AG09319 (cell line): Measurements from ENCODE around the gene ARHGAP33.

Source experiments
- DNase-seq: peaks from one replicate; pipeline ENCODE4 v3.0.0-alpha.2; 2010; ENCODE audit warnings: low read depth; ENCODE audit errors: extremely low read depth
- TF ChIP-seq, protein P1 (sequence below): IDR thresholded peaks from 2 replicates; pipeline ENCODE4 v1.5.1; 2011; ENCODE audit warnings: low read depth, mild to moderate bottlenecking, inconsistent platforms, low read length, moderate library complexity

The ARHGAP33 gene

DNA sequence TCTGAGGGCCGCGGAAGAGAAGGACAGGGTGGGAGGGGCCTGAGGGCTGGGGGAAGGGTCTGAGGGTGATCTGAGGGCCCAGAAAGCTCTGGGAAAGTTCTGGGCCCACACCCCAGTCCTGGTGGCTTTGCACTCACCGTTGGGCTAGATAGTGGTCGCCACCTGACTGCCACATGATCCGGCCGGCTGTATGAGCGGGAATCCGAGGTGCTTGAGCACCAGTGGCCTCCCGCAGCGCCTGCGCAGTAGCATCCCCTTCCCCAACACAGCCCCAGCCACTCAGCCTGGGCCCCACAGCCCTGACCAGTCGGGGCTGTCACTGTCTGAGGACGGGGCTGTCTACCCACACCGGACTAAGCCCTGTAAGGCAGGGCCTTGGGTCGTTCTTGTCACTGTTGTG, 22.3 kb downstream of the ARHGAP33 start:
- TF ChIP-seq, protein P1, sequence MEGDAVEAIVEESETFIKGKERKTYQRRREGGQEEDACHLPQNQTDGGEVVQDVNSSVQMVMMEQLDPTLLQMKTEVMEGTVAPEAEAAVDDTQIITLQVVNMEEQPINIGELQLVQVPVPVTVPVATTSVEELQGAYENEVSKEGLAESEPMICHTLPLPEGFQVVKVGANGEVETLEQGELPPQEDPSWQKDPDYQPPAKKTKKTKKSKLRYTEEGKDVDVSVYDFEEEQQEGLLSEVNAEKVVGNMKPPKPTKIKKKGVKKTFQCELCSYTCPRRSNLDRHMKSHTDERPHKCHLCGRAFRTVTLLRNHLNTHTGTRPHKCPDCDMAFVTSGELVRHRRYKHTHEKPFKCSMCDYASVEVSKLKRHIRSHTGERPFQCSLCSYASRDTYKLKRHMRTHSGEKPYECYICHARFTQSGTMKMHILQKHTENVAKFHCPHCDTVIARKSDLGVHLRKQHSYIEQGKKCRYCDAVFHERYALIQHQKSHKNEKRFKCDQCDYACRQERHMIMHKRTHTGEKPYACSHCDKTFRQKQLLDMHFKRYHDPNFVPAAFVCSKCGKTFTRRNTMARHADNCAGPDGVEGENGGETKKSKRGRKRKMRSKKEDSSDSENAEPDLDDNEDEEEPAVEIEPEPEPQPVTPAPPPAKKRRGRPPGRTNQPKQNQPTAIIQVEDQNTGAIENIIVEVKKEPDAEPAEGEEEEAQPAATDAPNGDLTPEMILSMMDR = no peak
- DNase-seq = no peak

DNA sequence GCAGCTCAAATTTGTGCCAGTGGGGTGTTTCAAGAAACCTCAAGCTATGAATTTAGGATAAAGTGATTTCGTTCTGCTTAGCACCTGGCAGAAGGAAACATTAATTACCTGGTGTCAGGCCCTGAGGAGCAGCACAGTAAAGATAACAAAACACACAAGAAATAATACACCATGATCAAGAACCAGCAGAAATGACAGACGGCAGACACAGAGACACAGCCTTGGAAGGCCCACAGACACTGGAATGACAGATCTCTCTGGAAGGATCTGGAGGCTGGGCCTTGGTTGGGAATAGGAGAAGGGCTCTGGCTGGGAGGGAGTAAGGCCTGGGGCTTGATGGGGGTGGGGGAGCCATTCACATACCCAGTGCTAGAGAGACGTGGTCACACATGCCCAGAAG, 26.5 kb downstream of the ARHGAP33 start:
- DNase-seq = no peak
- TF ChIP-seq, protein P1 = no peak

DNA sequence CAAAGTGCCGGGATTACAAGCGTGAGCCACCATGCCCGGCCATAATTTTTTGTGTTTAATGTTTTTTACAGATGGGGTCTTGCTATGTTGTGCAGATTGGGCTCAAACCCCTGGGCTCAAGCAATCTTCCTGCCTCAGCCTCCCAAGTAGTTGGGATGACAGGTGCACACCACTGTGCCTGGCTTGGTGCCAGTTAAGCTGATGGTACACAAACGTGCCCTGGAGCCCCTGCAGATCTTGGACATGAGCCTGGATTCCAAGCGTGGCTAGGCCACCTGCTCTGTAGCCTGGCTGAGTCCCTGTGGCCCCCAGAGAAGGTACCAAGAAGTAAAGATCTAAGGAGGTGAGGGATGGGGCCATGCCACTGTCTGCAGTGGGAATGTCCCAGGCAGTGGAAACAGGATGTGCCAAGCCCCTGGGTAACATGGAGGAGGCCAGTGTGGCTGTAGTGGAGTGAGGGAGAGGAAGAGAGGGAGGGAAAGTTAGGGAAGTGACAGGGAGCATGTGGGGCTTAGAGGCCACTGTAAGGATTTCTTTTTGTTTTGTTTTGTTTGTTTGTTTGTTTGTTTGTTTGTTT, 30.2 kb downstream of the ARHGAP33 start:
- no peak for DNase-seq
- TF ChIP-seq, protein P1 = no peak

DNA sequence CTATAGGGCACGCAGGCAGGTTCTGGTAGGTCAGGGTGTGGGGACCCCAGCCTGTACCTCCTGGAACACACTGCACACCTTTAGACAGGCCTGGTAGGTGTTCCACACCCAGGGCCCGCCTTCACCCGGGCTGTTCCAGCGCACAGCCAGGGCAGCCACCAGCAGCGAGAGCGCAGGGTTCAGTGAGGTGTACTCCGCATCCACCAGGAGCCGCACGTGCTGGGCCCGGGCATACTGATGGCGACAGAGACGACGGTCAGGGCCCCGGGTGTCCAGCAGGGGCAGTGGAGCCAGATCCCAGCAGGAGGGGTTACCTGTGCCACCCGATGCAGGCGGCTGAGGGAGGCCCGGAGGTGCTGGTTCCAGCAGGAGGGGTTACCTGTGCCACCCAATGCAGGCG, 31.2 kb downstream of the ARHGAP33 start:
- TF ChIP-seq, protein P1 = no peak
- DNase-seq = no peak

DNA sequence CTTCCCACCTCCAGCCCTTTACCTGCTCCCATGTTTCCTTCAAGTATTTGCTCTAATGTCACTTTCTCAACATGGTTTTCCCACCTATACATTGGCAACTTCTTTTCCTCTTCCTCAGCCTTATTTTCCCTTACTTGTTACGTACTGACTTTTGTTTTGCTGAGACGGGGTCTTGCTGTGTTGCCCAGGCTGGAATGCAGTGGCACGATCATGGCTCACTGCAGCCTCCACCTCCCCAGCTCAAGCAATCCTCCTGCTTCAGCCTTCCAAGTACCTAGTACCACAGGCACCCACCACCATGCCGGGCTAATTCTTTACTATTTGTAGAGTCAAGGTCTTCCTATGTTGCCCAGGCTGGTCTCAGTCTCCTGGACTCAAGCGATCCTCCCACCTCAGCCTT, 32.3 kb downstream of the ARHGAP33 start:
- no peak for DNase-seq
- TF ChIP-seq, protein P1 = no peak

DNA sequence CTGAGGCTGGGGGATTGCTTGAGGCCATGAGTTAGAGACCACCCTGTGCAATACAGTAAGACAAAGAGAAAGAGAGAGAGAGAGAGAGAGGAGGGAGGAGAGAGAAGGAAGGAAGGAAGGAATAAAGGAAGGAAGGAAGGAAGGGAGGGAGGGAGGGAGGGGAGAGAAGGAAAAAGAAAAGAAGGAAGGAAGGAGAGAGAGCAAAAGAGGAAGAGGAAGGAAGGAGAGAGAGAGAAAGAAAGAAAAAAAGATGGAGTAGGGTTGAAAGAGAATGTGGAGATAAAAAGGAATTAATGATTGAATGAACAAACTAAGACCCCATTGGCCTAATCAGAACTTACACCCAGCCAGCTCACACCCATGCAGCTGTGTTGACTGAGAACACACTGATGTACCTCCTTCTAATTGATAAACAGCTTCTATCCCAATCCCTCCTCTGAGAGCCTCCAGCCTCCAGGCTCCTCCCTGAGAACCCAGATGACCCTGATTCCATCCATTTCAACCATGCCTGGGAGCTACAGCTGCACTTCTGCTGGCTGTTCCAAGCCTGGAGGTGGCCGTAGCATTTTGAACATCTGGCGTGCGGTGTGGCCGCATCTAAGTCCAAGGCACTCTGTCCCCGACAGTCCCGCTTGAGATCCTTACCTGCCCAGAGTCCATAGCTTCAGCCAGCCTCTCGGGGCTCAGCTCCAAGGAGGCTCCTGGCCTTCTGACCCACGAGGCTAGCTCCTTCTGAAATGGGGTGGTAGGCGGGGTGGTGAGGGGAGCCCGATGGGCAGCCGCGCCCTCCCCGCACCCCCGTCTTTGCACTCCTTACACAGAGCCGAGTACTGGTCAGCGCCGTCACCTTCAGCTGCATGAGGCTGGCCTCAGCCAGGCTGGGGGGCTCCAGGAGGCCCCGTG, 36.2 kb downstream of the ARHGAP33 start:
- DNase-seq = no peak
- TF ChIP-seq, protein P1 = no peak

DNA sequence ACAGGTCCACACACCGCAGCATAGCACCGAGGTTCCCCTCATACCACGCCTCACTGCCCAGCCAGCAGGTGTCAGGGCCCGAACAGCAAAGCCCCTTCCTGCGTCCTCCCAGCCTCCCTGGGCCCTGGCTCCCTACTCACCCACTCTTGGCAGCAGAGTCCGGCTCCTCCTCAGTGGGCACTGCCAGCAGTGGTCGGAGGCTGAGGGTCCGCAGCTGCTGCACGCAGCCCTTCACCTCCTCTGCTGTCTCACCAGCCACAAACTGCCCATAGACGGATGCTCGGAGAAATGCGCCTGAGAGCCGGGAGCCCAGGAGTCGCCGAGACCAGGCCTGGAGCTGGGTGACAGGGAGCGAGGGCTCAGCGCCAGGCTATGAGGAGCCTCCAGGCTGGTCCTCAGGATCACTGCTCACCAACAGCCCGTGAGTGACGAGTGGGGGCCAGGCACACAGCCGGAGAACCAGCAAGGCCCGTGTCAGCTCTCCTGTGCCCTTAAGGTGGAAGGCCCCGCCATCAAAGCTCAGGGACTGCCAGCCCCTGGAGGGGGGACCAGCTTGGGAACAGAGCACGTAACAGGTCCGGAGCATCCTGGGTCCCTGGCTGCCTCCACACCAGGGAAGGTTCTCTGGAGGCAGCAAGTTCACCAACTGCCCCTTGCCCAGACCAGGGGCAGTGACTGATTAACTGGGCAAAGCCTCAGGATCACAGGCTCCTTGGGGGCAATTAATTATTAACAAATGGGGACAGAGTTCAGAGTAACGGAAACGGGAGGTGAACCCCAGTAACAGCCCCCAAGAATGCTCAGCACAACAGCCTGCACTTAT, 37.1 kb downstream of the ARHGAP33 start, which contains the start of gene PRODH2:
TSS of gene PRODH2 (minus strand) at position 626 of the 823 bp plus-strand sequence. CDS start at position 586, 40 bp downstream.
- TF ChIP-seq, protein P1 = no peak
- no peak for DNase-seq
